Pancreas (tissue), 10 donors: ENCODE results near the gene GHDC. TPM values are rescaled to one million over a fixed set of nuclear protein-coding genes. Genes with fewer than 3 reads are reported as not detected.
"Not testable (repeated sequence)": the region's sequence is repeated elsewhere in the genome, so short reads cannot be mapped to it uniquely, and the experiment has no call there.

Experiments used
- ATAC-seq, 4 donors: fragments of 200-7000 bp; cut with Tn5 transposase; one replicate each; pipeline versions ENCODE4 v1.8.0 to v1.9.1; 2020; ENCODE audit warnings: mild to moderate bottlenecking in 4 of 4, moderate library complexity in 4 of 4
- DNase-seq, 6 donors: peaks; one replicate each; pipeline ENCODE4 v3.0.0-alpha.2; 2020
- FAIRE-seq: peaks from 2 replicates; lab custom pipeline; 2012; peaks lifted over from hg19 to GRCh38; lab: Jason Lieb, UNC
- H3K27ac ChIP-seq, 4 donors: fragments of 200-600 bp; sonication (generic); 1 replicate in 3 of 4; 2 replicates in 1 of 4; pipeline versions ENCODE4 v1.5.0 to v1.8.0; 2020
- H3K27me3 ChIP-seq, 4 donors: fragments of 200-600 bp; one replicate each; pipeline ENCODE4 v1.8.0; 2021
- H3K36me3 ChIP-seq, 3 donors: fragments of 200-600 bp; sonication (generic) in 1 of 3; one replicate each; pipeline versions ENCODE4 v1.5.0 to v1.8.0; 2020 to 2021
- H3K4me1 ChIP-seq, 3 donors: fragments of 200-600 bp; one replicate each; pipeline ENCODE4 v1.8.0; 2021
- H3K4me3 ChIP-seq, 4 donors: fragments of 200-600 bp; sonication (generic) in 2 of 4; one replicate each; pipeline versions ENCODE4 v1.5.0 to v1.8.0; 2020 to 2021
- H3K9me3 ChIP-seq, 4 donors: fragments of 200-600 bp; one replicate each; pipeline ENCODE4 v1.8.0; 2021
- WGBS, 2 donors: extraction: QIAGEN DNeasy Blood & Tissue Kit; methylation state at CpG; one replicate each; pipeline ENCODE4 v1.1.7; 2013; 5-methylcytosine and 5-hydroxymethylcytosine counted together
- intact Hi-C, 3 donors: fragments of 100-400 bp; cut with DNase I; formaldehyde crosslinking; loops; one replicate each; pipeline versions ENCODE4 v1.11.1 to v1.14.2; 2022
- polyA plus RNA-seq, 2 donors: library from polyadenylated mRNA; stranded (reverse); fragments of 200-250 nt; gene quantifications; one replicate each; pipeline ENCODE4 v1.2.3, GENCODE V29; 2013
- total RNA-seq, 6 donors: library from RNA; stranded (reverse); fragmentation: NEBNext Ultra II Directional in 4 of 6; extraction: Animal tissue kit (Norgen Biotek cat#: 25700) in 4 of 6; gene quantifications; one replicate each; pipeline versions ENCODE4 v1.2.1 to v1.2.4, GENCODE V29; 2021 to 2023
- TF ChIP-seq, protein P1 (sequence below), 4 donors: fragments of 200-600 bp; sonication (generic) in 3 of 4; IDR thresholded peaks; one replicate each; pipeline versions ENCODE4 v1.5.0 to v1.8.0; 2021; ENCODE audit warnings: antibody characterized with exemption in 4 of 4
- donor health status: healthy with polysubstance abuse.
- donor health status: DM: no; HTN: no; CAD: no; lungs with moderate emphysema.
- donor health status: DM: no; HTN: no; CAD: no.
- donor health status: control.
- donor health status: control.
- donor health status: Bipolar disorder and iron deficiency.
- donor health status: DM: yes; HTN: yes; CAD: no.
- donor health status: DM: no; HTN: no; CAD: no.
- donor health status: DM: no; HTN: no; CAD: no.
- donor health status: DM: yes; HTN: yes; CAD: no.

Gene GHDC
- total and polyA plus RNA-seq, 8 donors: 14.8 to 21.6 (median 18.4) TPM

DNA sequence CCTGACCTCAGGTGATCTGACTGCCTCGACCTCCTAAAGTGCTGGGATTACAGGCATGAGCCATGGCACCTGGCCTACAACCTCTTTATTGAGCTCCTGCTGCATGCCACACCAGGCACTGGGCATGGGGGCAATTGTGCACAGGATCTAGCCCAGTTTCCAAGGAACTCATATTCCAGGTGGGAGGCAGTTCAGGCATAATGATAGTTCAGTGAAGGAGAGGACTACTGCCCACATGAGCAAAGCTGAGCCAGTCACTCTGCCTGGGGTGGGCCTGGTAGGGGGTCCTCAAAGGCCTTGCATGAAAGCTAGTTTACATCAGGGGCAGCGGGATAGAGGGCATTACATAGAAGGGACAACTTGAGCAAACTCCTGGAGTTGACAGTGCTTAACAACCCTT is 6.5 kb downstream of the GHDC start:
- no peak for DNase-seq
- no peak for FAIRE-seq
- no peaks in the 10 kb centered on the region for H3K9me3 ChIP-seq
- TF ChIP-seq, protein P1, sequence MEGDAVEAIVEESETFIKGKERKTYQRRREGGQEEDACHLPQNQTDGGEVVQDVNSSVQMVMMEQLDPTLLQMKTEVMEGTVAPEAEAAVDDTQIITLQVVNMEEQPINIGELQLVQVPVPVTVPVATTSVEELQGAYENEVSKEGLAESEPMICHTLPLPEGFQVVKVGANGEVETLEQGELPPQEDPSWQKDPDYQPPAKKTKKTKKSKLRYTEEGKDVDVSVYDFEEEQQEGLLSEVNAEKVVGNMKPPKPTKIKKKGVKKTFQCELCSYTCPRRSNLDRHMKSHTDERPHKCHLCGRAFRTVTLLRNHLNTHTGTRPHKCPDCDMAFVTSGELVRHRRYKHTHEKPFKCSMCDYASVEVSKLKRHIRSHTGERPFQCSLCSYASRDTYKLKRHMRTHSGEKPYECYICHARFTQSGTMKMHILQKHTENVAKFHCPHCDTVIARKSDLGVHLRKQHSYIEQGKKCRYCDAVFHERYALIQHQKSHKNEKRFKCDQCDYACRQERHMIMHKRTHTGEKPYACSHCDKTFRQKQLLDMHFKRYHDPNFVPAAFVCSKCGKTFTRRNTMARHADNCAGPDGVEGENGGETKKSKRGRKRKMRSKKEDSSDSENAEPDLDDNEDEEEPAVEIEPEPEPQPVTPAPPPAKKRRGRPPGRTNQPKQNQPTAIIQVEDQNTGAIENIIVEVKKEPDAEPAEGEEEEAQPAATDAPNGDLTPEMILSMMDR (IDR thresholded peaks at IDR 0.05): no peak
- no peak overlapping the region for H3K27ac ChIP-seq
- intact Hi-C loops: no loop called here
- no peak overlapping the region for H3K4me3 ChIP-seq
- H3K36me3 ChIP-seq: no peaks in the 10 kb centered on the region
- no peaks in the 10 kb centered on the region for H3K27me3 ChIP-seq
- H3K4me1 ChIP-seq: peaks cover 0 to 4% (median 0%) of the 10 kb centered on the region in 3 donors
- 64% methylated on average over 2 of the region's 2 CpGs for WGBS, 2 donors
- ATAC-seq: no peak

DNA sequence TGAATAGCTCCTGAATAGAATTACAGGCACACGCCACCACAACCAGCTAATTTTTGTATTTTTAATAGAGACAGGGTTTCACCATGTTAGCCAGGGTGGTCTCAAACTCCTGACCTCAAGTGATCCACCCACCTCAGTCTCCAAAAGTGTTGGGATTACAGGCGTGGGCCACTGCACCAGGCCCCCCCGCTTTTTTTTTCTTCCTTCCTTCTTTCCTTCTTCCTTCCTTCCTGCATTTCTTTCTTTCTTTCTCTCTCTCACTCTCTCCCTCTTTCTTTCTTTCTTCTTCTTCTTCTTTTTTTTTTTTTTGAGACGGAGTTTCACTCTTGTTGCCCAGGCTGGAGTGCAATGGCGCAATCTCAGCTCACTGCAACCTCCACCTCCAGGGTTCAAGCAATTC is 8.1 kb downstream of the GHDC start:
- 87% methylated on average over 5 of the region's 5 CpGs for WGBS, 2 donors
- H3K4me3 ChIP-seq, H3K36me3 ChIP-seq, ATAC-seq, intact Hi-C loops, DNase-seq, H3K9me3 ChIP-seq, H3K27me3 ChIP-seq, H3K4me1 ChIP-seq, H3K27ac ChIP-seq, FAIRE-seq: not testable (repeated sequence)

DNA sequence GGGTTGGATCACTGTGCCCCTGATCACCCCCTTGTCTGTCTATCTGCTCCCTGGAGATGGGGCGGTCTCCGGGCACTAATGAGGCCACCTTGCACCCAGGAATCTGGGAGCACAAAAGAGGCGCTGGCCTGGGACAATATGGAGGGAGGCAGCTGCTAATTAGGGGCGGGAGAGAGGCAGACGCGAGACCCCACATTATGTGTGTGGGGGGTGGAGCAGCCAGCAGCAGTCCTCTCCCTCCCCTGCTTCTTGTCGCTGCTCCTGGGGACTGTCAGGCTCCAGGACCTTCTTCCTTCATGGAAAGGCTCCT is 8.7 kb downstream of the GHDC start:
- no peaks in the 10 kb centered on the region for H3K9me3 ChIP-seq
- TF ChIP-seq, protein P1 (IDR thresholded peaks at IDR 0.05): no peak
- WGBS, 2 donors: 82 to 87% methylated on average over 7 of the region's 7 CpGs
- intact Hi-C loops: no loop called here
- no peaks in the 10 kb centered on the region for H3K27me3 ChIP-seq
- ATAC-seq: no peak
- H3K4me3 ChIP-seq: no peak overlapping the region
- FAIRE-seq: no peak
- no peak overlapping the region for H3K27ac ChIP-seq
- H3K4me1 ChIP-seq: peaks cover 0 to 6% (median 4%) of the 10 kb centered on the region in 3 donors
- DNase-seq: no peak
- H3K36me3 ChIP-seq: no peaks in the 10 kb centered on the region

DNA sequence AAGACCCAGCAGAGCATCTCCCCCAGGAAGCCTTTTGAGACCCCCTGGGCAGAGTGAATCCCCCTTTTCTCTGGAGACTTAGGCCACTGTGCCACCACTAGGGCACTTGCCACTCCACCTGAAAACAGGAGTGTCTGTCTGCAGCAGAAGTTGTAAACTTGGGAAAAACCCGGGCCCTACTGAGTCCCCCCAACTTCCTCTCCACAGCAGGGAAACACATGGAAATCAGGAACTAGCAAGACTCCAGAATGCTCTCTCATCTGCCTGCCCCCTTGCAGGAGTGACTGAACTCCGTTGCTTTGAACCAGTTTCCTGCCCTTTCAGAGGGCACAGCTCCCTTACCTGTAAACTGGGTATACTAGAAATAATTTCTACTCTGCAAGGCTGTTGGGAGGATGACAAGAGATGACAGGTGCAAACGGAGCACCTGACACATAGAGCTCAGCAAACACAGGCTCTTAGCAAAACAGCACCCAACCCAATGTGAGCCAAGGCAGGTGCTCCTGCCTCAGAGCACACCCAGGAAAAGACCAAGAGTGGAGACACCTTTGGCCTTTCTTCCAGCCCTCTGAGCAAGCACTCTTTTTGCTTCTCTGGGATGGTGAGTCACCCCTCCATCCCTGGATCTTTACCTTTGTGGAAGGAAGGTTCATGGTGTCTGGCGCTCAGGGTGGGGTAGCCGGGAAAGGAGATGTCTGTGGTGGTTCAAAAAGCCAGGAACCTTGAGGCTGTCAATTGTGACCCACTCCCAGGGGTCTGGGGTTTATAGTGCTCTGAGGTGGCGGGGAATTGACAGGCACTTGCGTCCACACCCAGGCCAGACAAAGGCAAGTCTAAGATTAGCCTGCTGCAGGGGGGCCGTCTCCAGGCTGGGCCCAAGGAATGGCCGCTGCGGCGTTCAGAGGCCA is 9.3 kb downstream of the GHDC start, which contains the start of gene HCRT:
TSS of gene HCRT (minus strand) at position 740 of the 908 bp plus-strand sequence. CDS start at position 653, 87 bp downstream.
- Histone ChIP-seq H3K9me3 (no peaks in the 10 kb centered on the region), H3K27ac (peak within 1 kb of the TSS in 2 of 4 donors; percentile 62 to 71), H3K4me1 (peaks cover 0 to 7% (median 6%) of the 10 kb centered on the region in 3 donors), H3K27me3 (no peaks in the 10 kb centered on the region), H3K4me3 (peak within 1 kb of the TSS in 3 of 4 donors; percentile 33 to 59 (median 49)), H3K36me3 (no peaks in the 10 kb centered on the region)
- 83% methylated on average over 11 of the region's 11 CpGs for WGBS, 2 donors
- peak in 1 of 6 donors; percentile 45 for DNase-seq
- FAIRE-seq: no peak
- intact Hi-C loops: no loop called here
- TF ChIP-seq, protein P1 (IDR thresholded peaks at IDR 0.05): no peak
- no peak for ATAC-seq

DNA sequence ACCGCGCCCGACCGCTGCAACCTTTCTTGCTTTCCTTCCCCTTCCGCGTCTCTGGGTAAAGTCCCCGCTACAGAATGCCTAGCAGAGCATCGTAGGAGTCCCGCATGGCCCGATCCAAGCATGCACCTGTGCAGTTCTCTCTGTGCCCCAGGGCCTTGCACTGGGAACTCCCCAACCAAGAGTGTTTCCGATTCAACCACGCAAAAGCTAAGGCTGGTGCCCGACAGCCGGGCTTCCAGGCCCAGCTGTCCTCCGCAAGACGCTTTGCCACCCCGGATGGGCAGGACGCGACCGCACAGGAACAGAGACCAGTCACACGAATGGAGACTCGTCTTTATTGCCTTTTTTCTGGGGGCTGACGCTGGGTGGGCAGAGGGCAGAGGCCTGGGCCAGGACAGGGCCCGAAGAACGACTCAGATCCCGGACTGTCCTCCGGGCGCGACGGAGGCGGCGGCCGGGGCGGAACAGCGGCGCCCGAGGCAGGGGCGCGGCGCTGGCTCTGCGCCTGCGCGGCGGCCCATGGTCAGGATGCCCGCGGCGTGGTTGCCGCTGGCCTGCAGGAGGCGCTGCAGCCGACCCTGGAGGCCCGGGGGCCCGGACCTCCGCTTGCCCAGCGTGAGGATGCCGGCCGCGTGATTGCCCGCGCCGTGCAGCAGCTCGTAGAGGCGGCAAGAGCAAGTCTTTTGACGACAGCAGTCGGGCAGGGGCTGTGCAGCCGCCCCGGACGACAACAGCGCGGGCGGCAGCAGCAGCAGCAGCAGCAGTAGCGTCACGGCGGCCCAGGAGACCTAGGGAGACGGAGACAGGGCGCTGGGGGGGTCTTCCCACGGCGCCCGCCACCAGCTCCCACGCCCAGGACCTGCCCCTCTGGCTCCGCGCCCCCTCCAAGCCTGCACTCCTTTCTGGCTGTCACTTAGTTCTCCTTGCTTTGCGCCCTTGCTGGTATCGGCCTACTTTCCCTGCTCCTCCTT is 10.3 kb downstream of the GHDC start:
- 5% methylated on average over 72 to 83 of the region's 83 CpGs for WGBS, 2 donors
- FAIRE-seq: no peak

More for the DNA sequence above, 10.3 kb downstream of the GHDC start:
- TF ChIP-seq, protein P1 (IDR thresholded peaks at IDR 0.05): peak; percentile 66 to 88 (median 80)
- Histone ChIP-seq H3K4me1 (peaks cover 0 to 7% (median 6%) of the 10 kb centered on the region in 3 donors), H3K27ac (peak overlapping the region in 3 of 4 donors; percentile 54 to 71 (median 62)), H3K27me3 (no peaks in the 10 kb centered on the region), H3K36me3 (no peaks in the 10 kb centered on the region), H3K9me3 (no peaks in the 10 kb centered on the region), H3K4me3 (peak overlapping the region; percentile 21 to 59 (median 41))
- intact Hi-C loops: no loop called here
- DNase-seq (peak; percentile 61 to 93 (median 82)), ATAC-seq (peak; percentile 86 to 89 (median 88))
